NOMO-1 (cell line): ENCODE data around the gene TIMP1.
"Not testable (repeated sequence)": the region's sequence is repeated elsewhere in the genome, so short reads cannot be mapped to it uniquely, and the experiment has no call there.

Experiments used
- DNase-seq, 2 experiments: peaks; one replicate each; lab custom pipeline; 2025; ENCODE audit not compliant: unreplicated experiment in 2 of 2; lab: John Stamatoyannopoulos, UW

Gene TIMP1

DNA sequence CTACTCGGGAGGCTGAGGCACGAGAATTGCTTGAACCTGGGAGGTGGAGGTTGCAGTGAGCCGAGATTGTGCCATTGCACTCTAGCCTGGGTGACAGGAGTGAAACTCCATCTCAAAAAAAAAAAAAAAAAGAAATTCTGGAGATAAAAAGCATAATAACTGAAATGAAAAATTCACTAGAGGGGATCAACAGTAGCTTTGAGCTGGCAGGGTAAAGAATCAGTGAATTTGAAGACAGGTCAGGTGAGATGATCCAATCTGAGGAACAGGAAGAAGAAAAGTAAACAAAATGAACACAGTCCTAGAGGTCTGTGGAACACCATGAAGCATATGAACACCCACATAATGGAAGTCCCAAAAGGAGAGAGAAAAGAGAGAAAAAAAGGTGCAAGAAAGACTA is 15.0 kb downstream of the TIMP1 start:
- DNase-seq, result no peak

DNA sequence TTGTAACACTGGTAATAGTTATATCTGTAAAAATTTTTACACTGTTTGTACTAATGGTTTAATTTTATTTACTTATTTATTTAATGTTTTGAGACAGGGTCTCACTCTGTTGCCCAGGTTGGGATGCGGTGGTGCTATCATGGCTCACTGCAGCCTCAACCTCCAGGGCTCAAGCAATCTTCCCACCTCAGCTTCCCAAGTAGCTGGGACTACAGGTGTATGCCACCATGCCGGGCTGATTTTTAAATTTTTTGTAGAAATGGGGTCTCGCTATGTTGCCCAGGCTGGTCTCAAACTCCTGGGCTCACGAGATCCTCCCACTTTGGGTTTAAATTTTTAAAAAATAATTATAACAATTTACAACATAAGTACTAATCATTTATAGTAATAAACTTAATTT is 20.9 kb downstream of the TIMP1 start:
- DNase-seq, result not testable (repeated sequence)

DNA sequence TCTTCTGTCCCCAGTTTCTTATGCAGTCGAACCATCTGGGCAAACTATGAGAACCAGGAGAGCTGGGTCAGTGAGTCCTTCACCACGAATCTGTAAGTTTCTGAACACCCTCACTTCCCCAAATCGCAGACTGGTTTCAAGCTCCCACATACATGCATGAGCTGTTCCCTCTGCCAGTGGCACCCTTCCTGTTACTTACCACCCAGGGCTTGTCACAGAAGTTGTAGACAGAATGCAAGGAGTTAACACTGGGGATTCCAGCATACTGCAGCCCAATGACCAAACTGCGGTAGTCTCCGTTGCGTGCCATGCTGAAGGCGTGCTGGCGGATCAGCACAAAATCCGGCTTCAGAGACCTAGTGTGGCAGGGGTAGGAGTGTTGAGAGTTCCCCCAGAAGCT is 22.8 kb downstream of the TIMP1 start:
- DNase-seq, result no peak

GRCh38 chrX:47607091-47607490 is 24.9 kb downstream of the TIMP1 start:
- no peak for DNase-seq

- DNase-seq, result no peak
These were observed 26.0 kb downstream of the TIMP1 start for GRCh38 chrX:47608130-47608810.

- DNase-seq, result no peak
These were observed 28.3 kb downstream of the TIMP1 start for GRCh38 chrX:47610511-47610910.

- DNase-seq, result no peak
These were observed 29.3 kb downstream of the TIMP1 start for GRCh38 chrX:47611489-47611888.

DNA sequence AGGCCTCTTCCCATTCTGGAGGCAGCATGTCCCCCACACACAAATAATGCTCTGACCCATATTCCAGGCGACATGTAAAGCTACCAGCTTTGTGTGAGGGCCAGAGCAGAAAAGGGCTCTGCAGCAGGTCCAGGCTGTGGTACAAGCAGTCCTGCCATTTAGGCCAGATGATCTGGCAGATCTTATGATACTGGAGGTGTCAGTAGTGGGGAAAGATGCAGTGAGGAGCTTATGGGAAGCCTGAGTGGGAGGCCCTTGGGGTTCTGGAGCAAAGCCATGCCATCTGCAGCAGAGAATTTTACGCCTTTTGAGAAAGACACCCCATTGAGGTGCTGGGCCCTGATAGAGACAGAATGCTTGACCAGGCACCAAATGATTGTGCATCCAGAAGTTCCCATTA is 29.7 kb downstream of the TIMP1 start:
- DNase-seq, result no peak

DNA sequence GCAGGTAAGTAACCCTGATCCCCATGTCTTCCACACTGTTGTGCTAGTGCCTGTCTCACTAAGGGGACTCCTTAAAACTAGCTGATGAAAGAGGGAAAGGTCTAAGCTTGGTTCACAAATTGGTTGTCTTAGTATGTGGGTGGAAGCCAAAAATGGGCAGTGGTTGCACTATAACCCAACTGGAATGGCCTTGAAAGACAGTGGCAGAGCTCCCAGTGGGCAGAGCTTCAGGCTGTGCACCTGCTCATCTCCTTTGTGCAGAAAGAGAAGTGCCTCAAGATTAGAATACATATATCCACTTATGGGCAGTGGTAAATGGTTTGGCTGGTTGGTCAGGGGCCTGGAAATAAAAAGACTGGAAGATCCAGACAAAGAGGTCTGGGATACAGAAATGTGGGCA is 30.2 kb downstream of the TIMP1 start:
- no peak for DNase-seq

GRCh38 chrX:47613082-47613481 is 30.8 kb downstream of the TIMP1 start:
- no peak for DNase-seq

DNA sequence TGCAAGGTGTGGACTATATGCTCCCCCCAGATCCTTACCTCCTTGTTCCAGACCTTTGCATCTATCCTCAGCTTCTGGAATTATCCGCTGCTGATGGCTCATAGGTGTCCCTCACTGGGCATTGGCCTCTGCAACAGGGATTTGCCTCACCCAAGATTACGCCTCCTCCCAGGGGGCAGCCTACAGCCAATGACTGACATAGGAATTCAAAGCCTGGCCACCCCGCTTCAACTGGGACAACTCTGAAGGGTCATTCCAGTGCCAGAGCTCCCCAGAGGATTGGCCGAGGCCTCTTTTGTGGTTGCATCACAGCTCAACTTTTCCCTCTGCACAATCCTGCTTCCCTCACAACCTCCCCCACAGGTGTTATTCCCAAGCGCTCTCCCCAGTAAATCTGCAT is 32.4 kb downstream of the TIMP1 start:
- DNase-seq, result no peak

- no peak for DNase-seq
These were observed 36.8 kb downstream of the TIMP1 start for GRCh38 chrX:47618923-47619485.

- peak; percentile 59 to 67 for DNase-seq
These were observed 37.5 kb downstream of the TIMP1 start, which contains the start of gene SYN1 for GRCh38 chrX:47619486-47620302. SYN1 (minus strand) TSS chrX:47619857; CDS start chrX:47619728, 129 bp downstream.

DNA sequence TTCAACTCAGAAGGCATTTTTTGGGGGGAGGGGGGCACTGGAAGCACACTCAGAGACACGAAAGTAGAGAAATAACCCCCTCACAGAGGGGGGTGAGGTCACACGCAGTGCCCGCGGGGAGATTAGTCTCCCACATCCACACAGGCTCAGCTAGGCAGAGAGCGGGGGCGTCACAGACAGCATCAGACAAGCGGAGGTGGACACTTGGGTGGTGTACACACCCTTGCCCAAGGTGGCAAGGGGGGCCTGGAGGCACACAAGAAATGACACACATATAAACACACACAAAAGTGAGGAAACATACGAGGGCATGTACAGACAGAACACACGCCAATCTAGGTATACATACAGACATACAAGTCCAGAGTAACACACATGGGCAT is 38.1 kb downstream of the TIMP1 start:
- DNase-seq, result no peak

DNA sequence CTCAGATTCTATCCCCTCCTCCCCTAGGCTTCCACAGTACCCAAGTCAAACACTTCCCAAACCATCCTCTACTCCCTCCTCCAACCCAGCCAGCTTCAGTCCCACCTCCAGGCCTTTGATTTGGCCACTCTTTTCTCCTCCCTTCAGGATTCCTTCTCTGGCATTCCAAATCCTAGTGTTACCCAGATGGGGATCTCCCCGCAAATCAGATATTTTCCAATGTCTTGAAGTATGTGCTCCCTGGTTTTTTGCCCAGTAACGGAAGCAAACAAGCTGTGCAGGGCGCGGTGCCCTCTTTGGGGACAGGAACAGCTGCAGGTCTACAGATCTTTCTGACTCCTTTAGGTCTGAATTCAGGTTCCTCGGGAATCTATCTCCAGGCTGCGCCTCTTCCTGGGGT is 39.6 kb downstream of the TIMP1 start:
- no peak for DNase-seq

- no peak for DNase-seq
These were observed 41.3 kb downstream of the TIMP1 start for GRCh38 chrX:47623540-47624027.

DNA sequence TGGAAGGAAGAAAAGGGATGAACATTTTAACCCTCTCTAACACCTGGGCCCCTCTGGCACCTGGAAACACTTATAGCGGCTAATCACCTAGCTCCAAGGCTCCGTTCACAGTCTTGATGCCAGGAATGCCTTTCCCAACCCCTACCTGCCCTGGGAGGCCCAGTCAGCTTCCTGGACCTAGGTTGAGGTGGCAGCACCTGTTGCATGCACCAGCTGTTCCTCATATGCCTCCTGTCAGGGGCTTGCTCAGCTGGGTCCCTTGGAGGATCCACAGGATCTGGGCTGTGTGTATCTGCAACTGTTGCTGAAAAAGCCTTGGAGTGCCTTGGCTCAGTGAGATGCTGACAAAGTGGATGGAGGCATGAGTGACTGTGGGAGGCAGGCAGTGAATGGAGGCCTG is 43.1 kb downstream of the TIMP1 start:
- no peak for DNase-seq

GRCh38 chrX:47628982-47629381 is 46.7 kb downstream of the TIMP1 start:
- peak in 1 of 2 experiments; percentile 15 for DNase-seq

DNA sequence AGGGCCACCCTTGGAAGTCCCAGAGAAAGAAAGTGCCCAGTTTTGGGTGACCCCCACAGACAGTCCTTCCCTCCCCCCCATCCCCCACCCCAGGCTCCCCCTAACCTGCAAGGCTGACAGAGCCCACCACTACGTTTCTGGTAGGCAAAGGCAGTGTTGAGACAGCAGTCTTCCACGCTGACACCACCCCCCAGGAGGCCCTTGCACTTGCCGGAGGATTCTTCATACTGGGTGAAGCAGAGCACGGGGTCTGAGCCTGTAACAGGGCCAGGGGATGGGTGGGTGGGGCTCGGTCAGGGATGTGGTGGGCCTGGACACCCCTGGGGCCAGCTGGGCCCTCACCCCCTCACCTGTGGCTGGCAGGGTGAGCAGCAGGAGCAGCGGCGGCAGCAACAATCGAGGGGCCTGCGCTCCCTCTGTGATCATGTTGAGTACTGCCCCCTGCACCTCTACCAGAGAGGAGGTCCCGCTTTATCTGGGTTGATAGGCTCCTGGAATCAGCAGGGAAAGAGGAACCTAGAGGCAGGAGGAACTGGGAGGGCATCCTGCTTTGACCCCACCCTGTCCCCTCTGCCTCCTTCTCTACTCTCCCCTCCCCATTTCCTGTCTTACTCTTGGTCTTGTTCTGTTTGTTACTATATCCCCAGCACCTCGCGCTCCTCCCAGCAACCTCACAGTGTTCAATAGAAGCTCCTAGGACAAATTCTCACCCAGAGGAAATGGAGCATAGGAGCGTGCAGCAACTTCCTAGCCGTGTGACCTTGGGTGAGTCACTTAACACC is 47.4 kb downstream of the TIMP1 start, which contains the start of gene CFP:
Gene CFP (minus strand): TSS at position 512 of the 782 bp plus-strand sequence. CDS start 86 bp downstream, at position 426.
- DNase-seq, result peak; percentile 42 to 54

DNA sequence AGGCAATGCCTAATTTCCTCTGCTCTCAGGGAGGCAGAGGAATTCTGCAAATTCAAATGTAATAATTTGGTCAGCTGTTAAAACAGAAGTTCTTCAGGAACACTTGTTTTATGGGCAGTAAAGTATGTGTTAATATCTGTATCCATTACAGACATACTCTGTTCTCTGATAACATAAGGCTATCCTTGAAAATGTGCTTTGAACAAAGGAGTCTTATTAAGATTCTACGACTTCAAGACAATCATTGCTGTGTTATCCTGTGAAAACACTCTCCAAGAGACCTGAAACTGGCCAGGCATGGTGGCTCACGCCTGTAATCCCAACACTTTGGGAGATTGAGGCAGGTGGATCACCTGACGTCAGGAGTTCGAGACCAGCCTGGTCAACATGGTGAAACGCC is 49.4 kb downstream of the TIMP1 start:
- DNase-seq, result no peak

GRCh38 chrX:47632666-47633065 is 50.4 kb downstream of the TIMP1 start:
- DNase-seq, result no peak
